ENCODE measurements around the gene LRRC4C. TPM values are rescaled to one million over a fixed set of nuclear protein-coding genes. Genes with fewer than 3 reads are reported as not detected.

Gene LRRC4C
- total RNA-seq, 1 donor from 2014 or later: 5.5 TPM

- no peak for TF ChIP-seq CTCF (conservative IDR thresholded peaks at IDR 0.05)
- Mint-ChIP-seq H3K27me3 (ENCODE audit: low read depth) (no peaks in the 10 kb centered on the region), H3K9me3 (peaks cover 6% of the 10 kb centered on the region)
Measured at GRCh38 chr11:41254966-41255365, 204.5 kb downstream of the LRRC4C start.

GRCh38 chr11:41250408-41250935 is 209.0 kb downstream of the LRRC4C start:
- Mint-ChIP-seq H3K36me3 (ENCODE audit: low read depth) (no peaks in the 10 kb centered on the region), H3K27ac (ENCODE audit: unreplicated experiment) (no peak overlapping the region), H3K4me1 (no peaks in the 10 kb centered on the region), H3K27me3 (ENCODE audit: low read depth) (no peaks in the 10 kb centered on the region), H3K4me3 (no peak overlapping the region), H3K9me3 (peaks cover 2% of the 10 kb centered on the region)
- TF ChIP-seq CTCF (conservative IDR thresholded peaks at IDR 0.05): no peak
- no peak for DNase-seq (ENCODE audit: low read depth, low spot score)

More at GRCh38 chr11:41254966-41255365, 204.5 kb downstream of the LRRC4C start:
- Mint-ChIP-seq H3K4me3 (no peak overlapping the region), H3K4me1 (no peaks in the 10 kb centered on the region), H3K27ac (ENCODE audit: unreplicated experiment) (no peak overlapping the region), H3K36me3 (ENCODE audit: low read depth) (peaks cover 3% of the 10 kb centered on the region)
- DNase-seq (ENCODE audit: low read depth, low spot score): no peak

GRCh38 chr11:41247621-41248020 is 211.8 kb downstream of the LRRC4C start:
- DNase-seq (ENCODE audit: low read depth, low spot score): no peak
- Mint-ChIP-seq H3K27ac (ENCODE audit: unreplicated experiment) (no peak overlapping the region), H3K4me3 (no peak overlapping the region), H3K9me3 (peaks cover 2% of the 10 kb centered on the region), H3K36me3 (ENCODE audit: low read depth) (no peaks in the 10 kb centered on the region), H3K27me3 (ENCODE audit: low read depth) (no peaks in the 10 kb centered on the region), H3K4me1 (no peaks in the 10 kb centered on the region)
- TF ChIP-seq CTCF (conservative IDR thresholded peaks at IDR 0.05): no peak

GRCh38 chr11:41246399-41246745 is 213.1 kb downstream of the LRRC4C start:
- no peak for TF ChIP-seq CTCF (conservative IDR thresholded peaks at IDR 0.05)
- H3K27me3 Mint-ChIP-seq (ENCODE audit: low read depth): no peaks in the 10 kb centered on the region
- H3K4me1 Mint-ChIP-seq: no peaks in the 10 kb centered on the region
- no peak overlapping the region for H3K4me3 Mint-ChIP-seq
- no peak overlapping the region for H3K27ac Mint-ChIP-seq (ENCODE audit: unreplicated experiment)
- no peak for DNase-seq (ENCODE audit: low read depth, low spot score)
- H3K36me3 Mint-ChIP-seq (ENCODE audit: low read depth): no peaks in the 10 kb centered on the region
- no peaks in the 10 kb centered on the region for H3K9me3 Mint-ChIP-seq

GRCh38 chr11:41245704-41246398 is 213.6 kb downstream of the LRRC4C start:
- Mint-ChIP-seq H3K4me1 (no peaks in the 10 kb centered on the region), H3K27ac (ENCODE audit: unreplicated experiment) (no peak overlapping the region), H3K9me3 (no peaks in the 10 kb centered on the region), H3K27me3 (ENCODE audit: low read depth) (no peaks in the 10 kb centered on the region), H3K4me3 (no peak overlapping the region), H3K36me3 (ENCODE audit: low read depth) (no peaks in the 10 kb centered on the region)
- DNase-seq (ENCODE audit: low read depth, low spot score): no peak
- TF ChIP-seq CTCF (conservative IDR thresholded peaks at IDR 0.05): no peak

Data from neural crest cell (in vitro differentiated cells).